GM23338 (cell line): ENCODE measurements around the gene TXNL4B. TPM values are rescaled to one million over a fixed set of nuclear protein-coding genes. Genes with fewer than 3 reads are reported as not detected.

Source experiments
- ATAC-seq: fragments of 200-7000 bp; cut with Tn5 transposase; 3 replicates; pipeline ENCODE4 v1.9.1; 2020
- DNase-seq: peaks from one replicate; pipeline ENCODE4 v3.0.0-alpha.2; 2015; ENCODE audit warnings: low spot score
- H2AFZ ChIP-seq: fragments of 200-600 bp; sonication (generic); 2 replicates; pipeline ENCODE4 v1.8.0; 2016; ENCODE audit warnings: antibody characterized with exemption, mild to moderate bottlenecking, moderate library complexity
- H3F3A ChIP-seq: fragments of 200-600 bp; sonication (generic); replicated peaks from 2 replicates; pipeline ENCODE4 v1.8.0; 2017; ENCODE audit warnings: antibody characterized with exemption, mixed run types, low read depth
- H3K27ac ChIP-seq: fragments of 200-600 bp; sonication (generic); 2 replicates; pipeline ENCODE4 v1.6.1; 2016; ENCODE audit warnings: low read depth
- H3K27me3 ChIP-seq: fragments of 200-600 bp; sonication (generic); 2 replicates; pipeline ENCODE4 v1.8.0; 2016; ENCODE audit warnings: mild to moderate bottlenecking, mixed run types, moderate library complexity; ENCODE audit not compliant: insufficient read depth
- H3K36me3 ChIP-seq: fragments of 200-600 bp; sonication (generic); 2 replicates; pipeline ENCODE4 v1.8.0; 2016; ENCODE audit warnings: mild to moderate bottlenecking; ENCODE audit not compliant: insufficient read depth
- H3K4me1 ChIP-seq: fragments of 200-600 bp; sonication (generic); 2 replicates; pipeline ENCODE4 v1.8.0; 2016; ENCODE audit warnings: mild to moderate bottlenecking, moderate library complexity; ENCODE audit not compliant: insufficient read depth
- H3K4me2 ChIP-seq: fragments of 200-600 bp; sonication (generic); 2 replicates; pipeline ENCODE4 v1.7.1; 2017; ENCODE audit warnings: mixed run types
- H3K4me3 ChIP-seq: fragments of 200-600 bp; sonication (generic); 2 replicates; pipeline ENCODE4 v1.6.1; 2016; ENCODE audit warnings: mixed run types
- H3K79me2 ChIP-seq: fragments of 200-600 bp; sonication (generic); replicated peaks from 2 replicates; pipeline ENCODE4 v1.8.0; 2017; ENCODE audit warnings: mild to moderate bottlenecking; ENCODE audit not compliant: insufficient read depth
- H3K9me2 ChIP-seq: fragments of 200-600 bp; sonication (generic); 2 replicates; pipeline ENCODE4 v1.8.0; 2017; ENCODE audit not compliant: insufficient read depth
- H4K20me1 ChIP-seq: fragments of 200-600 bp; sonication (generic); replicated peaks from 2 replicates; pipeline ENCODE4 v1.8.0; 2017; ENCODE audit warnings: mild to moderate bottlenecking; ENCODE audit not compliant: insufficient read depth
- H3K27ac Mint-ChIP-seq: 2 replicates; pipeline ENCODE4 v1.8.0; 2020; ENCODE audit warnings: inconsistent platforms, mild to moderate bottlenecking, moderate library complexity, mixed read lengths
- H3K27me3 Mint-ChIP-seq: 3 replicates; pipeline ENCODE4 v1.8.0; 2022; ENCODE audit warnings: low read depth, mild to moderate bottlenecking, moderate library complexity, mixed read lengths, inconsistent platforms; ENCODE audit not compliant: insufficient read depth, poor library complexity
- H3K36me3 Mint-ChIP-seq: 3 replicates; pipeline ENCODE4 v1.8.0; 2021; ENCODE audit warnings: low read depth, mild to moderate bottlenecking, inconsistent platforms, moderate library complexity, mixed read lengths
- H3K4me1 Mint-ChIP-seq: 3 replicates; pipeline ENCODE4 v1.8.0; 2020; ENCODE audit warnings: mild to moderate bottlenecking, inconsistent platforms, mixed read lengths
- H3K4me3 Mint-ChIP-seq: 3 replicates; pipeline ENCODE4 v1.8.0; 2021; ENCODE audit warnings: moderate library complexity, mild to moderate bottlenecking, inconsistent platforms, mixed read lengths
- H3K9me3 Mint-ChIP-seq: 3 replicates; pipeline ENCODE4 v1.8.0; 2020; ENCODE audit warnings: moderate library complexity, mild to moderate bottlenecking, inconsistent platforms, mixed read lengths
- EZH2 ChIP-seq: fragments of 200-600 bp; sonication (generic); IDR thresholded peaks from one replicate; pipeline ENCODE4 v1.8.0; 2017; ENCODE audit warnings: antibody characterized with exemption, mild to moderate bottlenecking, low read depth; ENCODE audit not compliant: unreplicated experiment
- EZH2phosphoT487 ChIP-seq: fragments of 200-600 bp; sonication (generic); IDR thresholded peaks from one replicate; pipeline ENCODE4 v1.8.1; 2018; ENCODE audit warnings: antibody characterized with exemption; ENCODE audit not compliant: unreplicated experiment
- JUNB ChIP-seq: IDR thresholded peaks from one replicate; pipeline ENCODE4 v1.6.1; 2016; ENCODE audit warnings: antibody characterized with exemption; ENCODE audit not compliant: unreplicated experiment
- NANOG ChIP-seq: IDR thresholded peaks from 2 replicates; pipeline ENCODE4 v1.6.1; 2016; ENCODE audit warnings: antibody characterized with exemption, borderline replicate concordance
- POLR2AphosphoS5 ChIP-seq: IDR thresholded peaks from 2 replicates; pipeline ENCODE4 v1.6.1; 2016; ENCODE audit warnings: antibody characterized with exemption, low read depth
- STAT1 ChIP-seq: IDR thresholded peaks from one replicate; pipeline ENCODE4 v1.6.1; 2016; ENCODE audit warnings: antibody characterized with exemption; ENCODE audit not compliant: unreplicated experiment
- ZNF114 ChIP-seq: fragments of 250-450 bp; sonication (Bioruptor Pico); IDR thresholded peaks from 2 replicates; pipeline ENCODE4 v1.5.0; 2020; ENCODE audit warnings: mild to moderate bottlenecking, moderate library complexity
- ZNF331 ChIP-seq: fragments of 250-450 bp; sonication (Bioruptor Pico); IDR thresholded peaks from 2 replicates; pipeline ENCODE4 v1.5.0; 2020; ENCODE audit warnings: low read depth, mild to moderate bottlenecking, moderate library complexity
- polyA plus RNA-seq: library from polyadenylated mRNA; unstranded; fragments of >200 nt; fragmentation: Nextera tagmentation; extraction: Ambion mirVana; gene quantifications from 2 replicates; pipeline ENCODE4 v1.2.1, GENCODE V29; 2016
- total RNA-seq: library from RNA; depleted of rRNA; stranded (reverse); fragments of >200 nt; shearing (Covaris generic); gene quantifications from 2 replicates; pipeline ENCODE4 v1.2.3, GENCODE V29; 2014
- TF ChIP-seq, protein P1 (sequence below): IDR thresholded peaks from 2 replicates; pipeline ENCODE4 v1.6.1; 2016; ENCODE audit warnings: antibody characterized with exemption
- TF ChIP-seq, protein P2 (sequence below): IDR thresholded peaks from one replicate; pipeline ENCODE4 v1.6.1; 2018; ENCODE audit warnings: antibody characterized with exemption; ENCODE audit not compliant: unreplicated experiment
- TF ChIP-seq, protein P3 (sequence below): fragments of 250-450 bp; sonication (Bioruptor Pico); IDR thresholded peaks from 2 replicates; pipeline ENCODE4 v1.5.0; 2020; ENCODE audit warnings: mild to moderate bottlenecking, moderate library complexity

TXNL4B gene
- total and polyA plus RNA-seq, 2 experiments from 2014 or later = 3.7 to 8.9 TPM

DNA sequence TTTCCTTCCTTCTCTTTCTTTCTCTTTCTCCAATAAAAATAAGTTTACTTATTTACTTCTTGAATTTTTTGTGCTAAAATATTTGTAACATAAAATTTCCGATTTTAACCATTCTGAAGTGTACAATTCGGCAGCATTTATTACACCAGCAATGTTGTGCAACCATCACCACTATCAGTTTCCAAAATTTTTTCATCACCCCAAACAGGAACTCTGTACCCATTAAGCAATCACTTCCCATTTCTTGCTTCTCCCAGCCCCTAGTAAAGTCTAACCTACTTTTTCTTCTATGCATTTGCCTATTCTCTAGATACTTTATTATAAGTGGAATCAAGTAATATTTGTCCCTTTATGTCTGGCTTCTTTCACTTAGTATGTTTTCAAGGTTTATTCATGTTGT is 41.6 kb downstream of the TXNL4B start:
- H3K79me2 ChIP-seq = no peaks in the 10 kb centered on the region
- TF ChIP-seq ZNF331 (CRISPR knock-in tag) (no peak), POLR2AphosphoS5 (no peak), NANOG (no peak), STAT1 (no peak), ZNF114 (no peak), EZH2phosphoT487 (no peak), JUNB (no peak), EZH2 (no peak)
- TF ChIP-seq, protein P1, sequence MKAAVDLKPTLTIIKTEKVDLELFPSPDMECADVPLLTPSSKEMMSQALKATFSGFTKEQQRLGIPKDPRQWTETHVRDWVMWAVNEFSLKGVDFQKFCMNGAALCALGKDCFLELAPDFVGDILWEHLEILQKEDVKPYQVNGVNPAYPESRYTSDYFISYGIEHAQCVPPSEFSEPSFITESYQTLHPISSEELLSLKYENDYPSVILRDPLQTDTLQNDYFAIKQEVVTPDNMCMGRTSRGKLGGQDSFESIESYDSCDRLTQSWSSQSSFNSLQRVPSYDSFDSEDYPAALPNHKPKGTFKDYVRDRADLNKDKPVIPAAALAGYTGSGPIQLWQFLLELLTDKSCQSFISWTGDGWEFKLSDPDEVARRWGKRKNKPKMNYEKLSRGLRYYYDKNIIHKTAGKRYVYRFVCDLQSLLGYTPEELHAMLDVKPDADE = no peak
- TF ChIP-seq, protein P2, sequence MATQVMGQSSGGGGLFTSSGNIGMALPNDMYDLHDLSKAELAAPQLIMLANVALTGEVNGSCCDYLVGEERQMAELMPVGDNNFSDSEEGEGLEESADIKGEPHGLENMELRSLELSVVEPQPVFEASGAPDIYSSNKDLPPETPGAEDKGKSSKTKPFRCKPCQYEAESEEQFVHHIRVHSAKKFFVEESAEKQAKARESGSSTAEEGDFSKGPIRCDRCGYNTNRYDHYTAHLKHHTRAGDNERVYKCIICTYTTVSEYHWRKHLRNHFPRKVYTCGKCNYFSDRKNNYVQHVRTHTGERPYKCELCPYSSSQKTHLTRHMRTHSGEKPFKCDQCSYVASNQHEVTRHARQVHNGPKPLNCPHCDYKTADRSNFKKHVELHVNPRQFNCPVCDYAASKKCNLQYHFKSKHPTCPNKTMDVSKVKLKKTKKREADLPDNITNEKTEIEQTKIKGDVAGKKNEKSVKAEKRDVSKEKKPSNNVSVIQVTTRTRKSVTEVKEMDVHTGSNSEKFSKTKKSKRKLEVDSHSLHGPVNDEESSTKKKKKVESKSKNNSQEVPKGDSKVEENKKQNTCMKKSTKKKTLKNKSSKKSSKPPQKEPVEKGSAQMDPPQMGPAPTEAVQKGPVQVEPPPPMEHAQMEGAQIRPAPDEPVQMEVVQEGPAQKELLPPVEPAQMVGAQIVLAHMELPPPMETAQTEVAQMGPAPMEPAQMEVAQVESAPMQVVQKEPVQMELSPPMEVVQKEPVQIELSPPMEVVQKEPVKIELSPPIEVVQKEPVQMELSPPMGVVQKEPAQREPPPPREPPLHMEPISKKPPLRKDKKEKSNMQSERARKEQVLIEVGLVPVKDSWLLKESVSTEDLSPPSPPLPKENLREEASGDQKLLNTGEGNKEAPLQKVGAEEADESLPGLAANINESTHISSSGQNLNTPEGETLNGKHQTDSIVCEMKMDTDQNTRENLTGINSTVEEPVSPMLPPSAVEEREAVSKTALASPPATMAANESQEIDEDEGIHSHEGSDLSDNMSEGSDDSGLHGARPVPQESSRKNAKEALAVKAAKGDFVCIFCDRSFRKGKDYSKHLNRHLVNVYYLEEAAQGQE = no peak
- TF ChIP-seq, protein P3, sequence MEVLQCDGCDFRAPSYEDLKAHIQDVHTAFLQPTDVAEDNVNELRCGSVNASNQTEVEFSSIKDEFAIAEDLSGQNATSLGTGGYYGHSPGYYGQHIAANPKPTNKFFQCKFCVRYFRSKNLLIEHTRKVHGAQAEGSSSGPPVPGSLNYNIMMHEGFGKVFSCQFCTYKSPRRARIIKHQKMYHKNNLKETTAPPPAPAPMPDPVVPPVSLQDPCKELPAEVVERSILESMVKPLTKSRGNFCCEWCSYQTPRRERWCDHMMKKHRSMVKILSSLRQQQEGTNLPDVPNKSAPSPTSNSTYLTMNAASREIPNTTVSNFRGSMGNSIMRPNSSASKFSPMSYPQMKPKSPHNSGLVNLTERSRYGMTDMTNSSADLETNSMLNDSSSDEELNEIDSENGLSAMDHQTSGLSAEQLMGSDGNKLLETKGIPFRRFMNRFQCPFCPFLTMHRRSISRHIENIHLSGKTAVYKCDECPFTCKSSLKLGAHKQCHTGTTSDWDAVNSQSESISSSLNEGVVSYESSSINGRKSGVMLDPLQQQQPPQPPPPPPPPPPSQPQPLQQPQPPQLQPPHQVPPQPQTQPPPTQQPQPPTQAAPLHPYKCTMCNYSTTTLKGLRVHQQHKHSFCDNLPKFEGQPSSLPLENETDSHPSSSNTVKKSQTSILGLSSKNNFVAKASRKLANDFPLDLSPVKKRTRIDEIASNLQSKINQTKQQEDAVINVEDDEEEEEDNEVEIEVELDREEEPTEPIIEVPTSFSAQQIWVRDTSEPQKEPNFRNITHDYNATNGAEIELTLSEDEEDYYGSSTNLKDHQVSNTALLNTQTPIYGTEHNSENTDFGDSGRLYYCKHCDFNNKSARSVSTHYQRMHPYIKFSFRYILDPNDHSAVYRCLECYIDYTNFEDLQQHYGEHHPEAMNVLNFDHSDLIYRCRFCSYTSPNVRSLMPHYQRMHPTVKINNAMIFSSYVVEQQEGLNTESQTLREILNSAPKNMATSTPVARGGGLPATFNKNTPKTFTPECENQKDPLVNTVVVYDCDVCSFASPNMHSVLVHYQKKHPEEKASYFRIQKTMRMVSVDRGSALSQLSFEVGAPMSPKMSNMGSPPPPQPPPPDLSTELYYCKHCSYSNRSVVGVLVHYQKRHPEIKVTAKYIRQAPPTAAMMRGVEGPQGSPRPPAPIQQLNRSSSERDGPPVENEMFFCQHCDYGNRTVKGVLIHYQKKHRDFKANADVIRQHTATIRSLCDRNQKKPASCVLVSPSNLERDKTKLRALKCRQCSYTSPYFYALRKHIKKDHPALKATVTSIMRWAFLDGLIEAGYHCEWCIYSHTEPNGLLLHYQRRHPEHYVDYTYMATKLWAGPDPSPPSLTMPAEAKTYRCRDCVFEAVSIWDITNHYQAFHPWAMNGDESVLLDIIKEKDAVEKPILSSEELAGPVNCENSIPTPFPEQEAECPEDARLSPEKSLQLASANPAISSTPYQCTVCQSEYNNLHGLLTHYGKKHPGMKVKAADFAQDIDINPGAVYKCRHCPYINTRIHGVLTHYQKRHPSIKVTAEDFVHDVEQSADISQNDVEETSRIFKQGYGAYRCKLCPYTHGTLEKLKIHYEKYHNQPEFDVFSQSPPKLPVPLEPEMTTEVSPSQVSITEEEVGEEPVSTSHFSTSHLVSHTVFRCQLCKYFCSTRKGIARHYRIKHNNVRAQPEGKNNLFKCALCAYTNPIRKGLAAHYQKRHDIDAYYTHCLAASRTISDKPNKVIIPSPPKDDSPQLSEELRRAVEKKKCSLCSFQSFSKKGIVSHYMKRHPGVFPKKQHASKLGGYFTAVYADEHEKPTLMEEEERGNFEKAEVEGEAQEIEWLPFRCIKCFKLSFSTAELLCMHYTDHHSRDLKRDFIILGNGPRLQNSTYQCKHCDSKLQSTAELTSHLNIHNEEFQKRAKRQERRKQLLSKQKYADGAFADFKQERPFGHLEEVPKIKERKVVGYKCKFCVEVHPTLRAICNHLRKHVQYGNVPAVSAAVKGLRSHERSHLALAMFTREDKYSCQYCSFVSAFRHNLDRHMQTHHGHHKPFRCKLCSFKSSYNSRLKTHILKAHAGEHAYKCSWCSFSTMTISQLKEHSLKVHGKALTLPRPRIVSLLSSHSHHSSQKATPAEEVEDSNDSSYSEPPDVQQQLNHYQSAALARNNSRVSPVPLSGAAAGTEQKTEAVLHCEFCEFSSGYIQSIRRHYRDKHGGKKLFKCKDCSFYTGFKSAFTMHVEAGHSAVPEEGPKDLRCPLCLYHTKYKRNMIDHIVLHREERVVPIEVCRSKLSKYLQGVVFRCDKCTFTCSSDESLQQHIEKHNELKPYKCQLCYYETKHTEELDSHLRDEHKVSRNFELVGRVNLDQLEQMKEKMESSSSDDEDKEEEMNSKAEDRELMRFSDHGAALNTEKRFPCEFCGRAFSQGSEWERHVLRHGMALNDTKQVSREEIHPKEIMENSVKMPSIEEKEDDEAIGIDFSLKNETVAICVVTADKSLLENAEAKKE (CRISPR knock-in tag) = no peak
- no peak overlapping the region for H3K27ac Mint-ChIP-seq
- H3K27ac ChIP-seq = no peak overlapping the region
- DNase-seq = no peak
- H2AFZ ChIP-seq = no peak overlapping the region
- peaks cover 16% of the 10 kb centered on the region for H3K9me3 Mint-ChIP-seq
- H4K20me1 ChIP-seq = no peaks in the 10 kb centered on the region
- no peak for ATAC-seq
- no peaks in the 10 kb centered on the region for H3K9me2 ChIP-seq
- H3K4me1 Mint-ChIP-seq = no peaks in the 10 kb centered on the region
- H3K36me3 ChIP-seq = no peaks in the 10 kb centered on the region
- peaks cover 5% of the 10 kb centered on the region for H3K27me3 Mint-ChIP-seq
- H3K4me3 ChIP-seq = no peak overlapping the region
- no peak overlapping the region for H3K4me2 ChIP-seq
- H3K4me1 ChIP-seq = no peaks in the 10 kb centered on the region
- H3K4me3 Mint-ChIP-seq = no peak overlapping the region
- H3K27me3 ChIP-seq = no peaks in the 10 kb centered on the region
- H3F3A ChIP-seq = no peaks in the 10 kb centered on the region
- H3K36me3 Mint-ChIP-seq = 0 out of 3 replicates have a peak, but pooled peaks cover 4% of the 10 kb centered on the region
